GM10847 (cell line): ENCODE results near the gene SNX8.

ENCODE experiments used
- POLR2A ChIP-seq: IDR thresholded peaks from 2 replicates; pipeline ENCODE4 v1.6.1; 2011; ENCODE audit not compliant: insufficient read length; ENCODE audit errors: extremely low read depth

SNX8 gene, protein sequence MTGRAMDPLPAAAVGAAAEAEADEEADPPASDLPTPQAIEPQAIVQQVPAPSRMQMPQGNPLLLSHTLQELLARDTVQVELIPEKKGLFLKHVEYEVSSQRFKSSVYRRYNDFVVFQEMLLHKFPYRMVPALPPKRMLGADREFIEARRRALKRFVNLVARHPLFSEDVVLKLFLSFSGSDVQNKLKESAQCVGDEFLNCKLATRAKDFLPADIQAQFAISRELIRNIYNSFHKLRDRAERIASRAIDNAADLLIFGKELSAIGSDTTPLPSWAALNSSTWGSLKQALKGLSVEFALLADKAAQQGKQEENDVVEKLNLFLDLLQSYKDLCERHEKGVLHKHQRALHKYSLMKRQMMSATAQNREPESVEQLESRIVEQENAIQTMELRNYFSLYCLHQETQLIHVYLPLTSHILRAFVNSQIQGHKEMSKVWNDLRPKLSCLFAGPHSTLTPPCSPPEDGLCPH

DNA sequence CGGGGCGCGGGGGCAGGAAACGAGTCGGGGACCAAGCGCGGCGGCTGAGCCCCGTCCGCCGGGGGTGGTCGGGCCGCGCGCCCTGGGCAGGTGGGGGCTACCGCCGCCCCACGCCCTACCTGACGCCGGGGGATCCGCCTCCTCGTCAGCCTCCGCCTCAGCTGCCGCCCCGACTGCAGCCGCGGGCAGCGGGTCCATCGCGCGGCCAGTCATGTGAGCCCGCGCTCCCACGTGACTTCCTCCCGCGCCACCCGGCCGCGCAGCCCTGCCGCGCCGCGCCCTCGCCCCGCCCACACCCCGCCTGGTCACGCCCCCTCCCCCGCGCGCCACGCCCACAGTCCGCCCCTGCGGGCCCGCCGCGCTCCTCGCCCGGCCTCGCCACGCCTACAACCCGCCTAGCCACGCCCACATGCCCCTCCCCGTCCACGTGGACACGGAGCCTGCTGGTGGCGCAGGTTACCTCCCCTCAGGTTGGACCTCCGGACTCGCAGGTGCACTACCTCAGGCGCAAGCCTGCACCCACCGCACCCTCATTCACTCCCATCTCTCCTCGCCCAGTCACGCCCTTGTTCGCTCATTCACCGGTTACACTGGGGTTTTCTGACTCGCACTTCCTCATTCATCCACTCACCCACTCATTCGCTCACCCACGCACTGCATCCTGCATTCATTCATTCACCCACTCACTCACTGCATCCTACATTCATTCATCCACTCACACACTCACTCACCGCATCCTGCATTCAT lies at the start of gene SNX8:
Gene SNX8, minus strand, starts transcription at position 233 of the 747 bp plus-strand sequence. Its CDS starts 20 bp downstream, at position 213.
- TF ChIP-seq POLR2A: peak; percentile 79

GRCh38 chr7:2362385-2363088 lies 48.3 kb upstream of the SNX8 start:
- no peak for TF ChIP-seq POLR2A

DNA sequence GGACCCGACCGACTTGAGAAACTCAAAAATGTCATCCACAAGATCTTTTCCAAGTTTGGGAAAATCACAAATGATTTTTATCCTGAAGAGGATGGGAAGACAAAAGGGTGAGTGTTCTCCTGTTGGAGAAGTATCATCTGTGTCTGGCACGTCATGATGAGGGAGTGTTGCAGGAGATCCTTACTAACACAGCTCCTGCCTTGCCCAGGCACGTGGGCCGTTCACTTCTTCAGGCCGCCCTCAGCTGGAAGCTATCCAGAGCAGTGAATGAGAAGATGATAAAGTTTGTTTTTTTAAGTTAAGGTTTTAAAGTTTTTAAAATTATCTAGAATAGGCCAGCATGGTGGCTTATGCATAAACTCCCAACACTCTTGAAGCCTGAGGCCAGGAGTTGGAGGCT lies 46.6 kb upstream of the SNX8 start:
- no peak for TF ChIP-seq POLR2A

- TF ChIP-seq POLR2A: no peak
Measured at GRCh38 chr7:2359610-2360009, 45.4 kb upstream of the SNX8 start.

DNA sequence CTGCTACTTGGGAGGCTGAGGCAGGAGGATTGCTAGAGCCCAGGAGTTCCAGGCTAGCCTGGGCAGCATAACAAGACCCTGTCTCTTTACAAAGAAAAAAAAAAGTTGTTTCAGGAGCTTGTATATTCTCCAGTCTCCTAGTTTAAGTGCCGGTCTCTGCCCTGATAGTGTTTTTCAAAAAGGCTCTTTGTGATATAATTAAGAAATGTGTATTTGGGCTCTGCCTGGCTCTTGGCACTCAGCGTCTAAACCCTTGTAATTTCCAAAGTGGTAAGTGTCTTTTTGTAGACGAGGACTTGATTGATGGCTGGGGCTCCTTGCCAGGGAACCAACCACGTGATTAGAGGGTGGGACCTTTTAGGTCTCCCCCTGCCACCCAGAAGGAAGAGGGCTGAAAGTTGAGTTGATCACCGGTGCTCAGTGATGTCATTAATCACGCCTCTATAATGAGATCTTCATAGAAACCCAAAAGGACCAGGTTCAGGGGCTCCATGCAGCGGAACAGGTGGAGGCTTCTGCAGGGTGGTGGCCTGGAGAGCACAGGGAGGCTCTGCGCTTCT lies 44.8 kb upstream of the SNX8 start:
- TF ChIP-seq POLR2A: no peak

DNA sequence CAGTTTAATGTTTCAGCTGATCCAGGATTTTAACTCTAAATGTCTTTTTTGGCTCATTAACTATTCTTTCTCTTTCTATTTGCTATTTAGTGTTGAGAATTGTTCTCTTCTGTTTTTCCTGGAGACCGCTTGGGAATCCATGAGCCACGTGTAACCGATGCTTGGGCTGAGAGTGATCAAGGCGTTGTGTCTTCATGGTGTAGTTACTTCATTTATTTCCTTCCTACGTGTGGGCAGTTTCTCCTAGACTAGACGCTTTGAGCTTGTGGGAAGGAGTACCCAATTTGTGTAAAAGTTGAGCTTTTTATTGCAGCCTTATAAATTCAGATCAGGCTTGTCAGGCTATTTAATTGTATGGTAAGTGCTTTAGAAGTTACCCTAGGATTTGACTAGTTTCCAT lies 43.3 kb upstream of the SNX8 start:
- no peak for TF ChIP-seq POLR2A

- TF ChIP-seq POLR2A: no peak
Measured at GRCh38 chr7:2357165-2357564, 42.9 kb upstream of the SNX8 start.

GRCh38 chr7:2355705-2356008 lies 41.4 kb upstream of the SNX8 start:
- no peak for TF ChIP-seq POLR2A

DNA sequence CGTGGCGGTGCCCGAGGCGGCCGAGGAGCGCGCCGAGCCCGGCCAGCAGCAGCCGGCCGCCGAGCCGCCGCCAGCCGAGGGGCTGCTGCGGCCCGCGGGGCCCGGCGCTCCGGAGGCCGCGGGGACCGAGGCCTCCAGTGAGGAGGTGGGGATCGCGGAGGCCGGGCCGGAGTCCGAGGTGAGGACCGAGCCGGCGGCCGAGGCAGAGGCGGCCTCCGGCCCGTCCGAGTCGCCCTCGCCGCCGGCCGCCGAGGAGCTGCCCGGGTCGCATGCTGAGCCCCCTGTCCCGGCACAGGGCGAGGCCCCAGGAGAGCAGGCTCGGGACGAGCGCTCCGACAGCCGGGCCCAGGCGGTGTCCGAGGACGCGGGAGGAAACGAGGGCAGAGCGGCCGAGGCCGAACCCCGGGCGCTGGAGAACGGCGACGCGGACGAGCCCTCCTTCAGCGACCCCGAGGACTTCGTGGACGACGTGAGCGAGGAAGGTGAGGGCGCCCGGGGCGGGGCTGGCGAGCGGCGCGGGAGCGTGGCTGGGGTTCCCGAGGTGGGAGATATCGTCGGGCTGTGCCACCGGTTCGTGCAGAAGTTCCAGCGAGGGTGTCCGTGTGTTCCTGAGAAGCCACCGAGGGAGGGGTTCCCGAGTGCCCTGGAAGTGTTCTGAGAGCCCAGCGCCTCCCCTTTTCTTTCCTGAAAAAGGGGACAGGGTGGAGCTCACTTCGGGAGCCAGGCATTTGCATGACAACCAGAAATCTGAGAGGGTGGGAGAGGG lies 40.9 kb upstream of the SNX8 start:
- no peak for TF ChIP-seq POLR2A

GRCh38 chr7:2354186-2354938 lies 40.1 kb upstream of the SNX8 start, which contains the start of gene EIF3B:
Gene EIF3B (plus strand): TSS chr7:2354827. CDS start chr7:2354922, 95 bp downstream.
- peak; percentile 95 for TF ChIP-seq POLR2A

- peak; percentile 89 for TF ChIP-seq POLR2A
Measured at GRCh38 chr7:2353936-2354185, 39.6 kb upstream of the SNX8 start.

DNA sequence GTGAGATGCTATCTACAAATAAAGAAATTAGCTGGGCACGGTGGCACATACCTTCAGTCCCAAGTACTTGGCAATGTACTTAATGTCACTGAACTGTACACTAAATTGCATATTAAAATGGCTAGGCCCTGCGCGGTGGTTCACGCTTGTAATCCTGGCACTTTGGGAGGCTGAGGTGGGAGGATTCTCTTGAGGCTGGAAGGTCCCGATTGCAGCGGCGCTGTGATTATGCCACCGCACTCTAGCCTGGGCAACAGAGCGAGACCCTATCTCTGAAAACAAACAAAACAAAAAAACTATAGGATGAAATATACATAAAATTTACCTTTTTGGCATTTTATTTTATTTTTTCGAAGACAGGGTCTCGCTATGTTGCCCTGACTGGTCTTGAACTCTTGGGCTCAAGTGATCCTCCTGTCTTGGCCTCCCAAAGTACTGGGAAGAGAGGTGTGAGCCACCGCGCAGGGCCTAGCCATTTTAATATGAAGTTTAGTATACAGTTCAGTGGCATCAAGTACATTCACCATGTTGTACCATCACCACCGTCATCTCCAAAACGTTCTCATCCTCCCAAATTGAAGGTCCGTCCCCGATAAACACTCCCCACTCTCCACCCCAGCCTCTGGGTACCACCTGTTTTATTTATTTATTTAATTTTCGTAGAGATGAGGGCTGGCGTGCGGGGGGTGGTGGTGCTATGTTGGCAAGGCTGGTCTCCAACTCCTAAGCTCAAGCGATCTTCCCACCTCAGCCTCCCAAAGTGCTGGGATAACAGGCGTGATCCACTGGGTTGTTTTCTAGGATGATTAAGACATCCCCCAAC lies 39.1 kb upstream of the SNX8 start:
- no peak for TF ChIP-seq POLR2A

DNA sequence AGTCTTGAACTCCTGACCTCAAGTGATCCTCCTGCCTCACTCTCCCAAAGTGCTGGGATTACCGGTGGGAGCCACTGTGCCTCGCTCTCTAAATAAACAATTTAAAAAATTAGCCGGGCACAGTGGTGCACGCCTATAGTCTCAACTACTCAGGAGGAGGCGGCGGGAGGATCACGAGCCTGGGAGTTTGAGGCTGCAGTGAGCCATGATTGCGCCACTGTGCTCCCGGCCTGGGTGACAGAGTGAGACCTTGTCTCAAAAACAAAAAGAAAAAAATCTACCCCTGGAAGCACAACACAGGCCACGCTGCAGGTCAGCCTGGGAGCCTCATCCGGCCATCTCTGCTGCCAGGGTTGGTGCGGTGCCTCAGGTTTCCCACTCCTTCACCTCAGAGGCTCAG lies 36.6 kb upstream of the SNX8 start:
- TF ChIP-seq POLR2A: no peak
